Stimulated activated CD8-positive, alpha-beta memory T cell treated with anti-CD3 and anti-CD28 coated beads, Interleukin-4, amount 100 ng/mL, for 48 hours (primary cell): ENCODE data around the gene COPE.

Source experiments
- DNase-seq: peaks from one replicate; pipeline ENCODE4 v3.0.0-alpha.2; 2020

Gene COPE

GRCh38 chr19:18893587-18894253 is 25.5 kb downstream of the COPE start:
- DNase-seq, result no peak

- DNase-seq, result no peak
Observed at GRCh38 chr19:18889949-18890745, 29.0 kb downstream of the COPE start.

- DNase-seq, result no peak
Observed at GRCh38 chr19:18886972-18887371, 32.2 kb downstream of the COPE start.

GRCh38 chr19:18883526-18884304 is 35.5 kb downstream of the COPE start:
- DNase-seq, result no peak

GRCh38 chr19:18881491-18881890 is 37.7 kb downstream of the COPE start:
- no peak for DNase-seq

GRCh38 chr19:18879579-18880373 is 39.4 kb downstream of the COPE start:
- peak; percentile 70 for DNase-seq

- DNase-seq, result no peak
Observed at GRCh38 chr19:18878858-18879578, 40.2 kb downstream of the COPE start.

- DNase-seq, result no peak
Observed at GRCh38 chr19:18878058-18878797, 41.0 kb downstream of the COPE start.

GRCh38 chr19:18876865-18877264 is 42.3 kb downstream of the COPE start:
- DNase-seq, result no peak

GRCh38 chr19:18875726-18876125 is 43.5 kb downstream of the COPE start:
- DNase-seq, result no peak

GRCh38 chr19:18871543-18871942 is 47.6 kb downstream of the COPE start:
- DNase-seq, result no peak

- DNase-seq, result no peak
Observed at GRCh38 chr19:18870531-18871172, 48.5 kb downstream of the COPE start.

GRCh38 chr19:18869781-18870530 is 49.2 kb downstream of the COPE start:
- no peak for DNase-seq

GRCh38 chr19:18869023-18869618 is 50.1 kb downstream of the COPE start:
- DNase-seq, result no peak

GRCh38 chr19:18868380-18869022 is 50.7 kb downstream of the COPE start:
- no peak for DNase-seq

GRCh38 chr19:18867751-18868150 is 51.4 kb downstream of the COPE start:
- no peak for DNase-seq

GRCh38 chr19:18867199-18867598 is 52.0 kb downstream of the COPE start:
- no peak for DNase-seq

GRCh38 chr19:18866800-18867123 is 52.4 kb downstream of the COPE start:
- DNase-seq, result no peak
